Heart right ventricle (tissue), 16 donors: ENCODE results near the gene ANO4. TPM values are rescaled to one million over a fixed set of nuclear protein-coding genes. Genes with fewer than 3 reads are reported as not detected.
"Not testable (repeated sequence)": the region's sequence is repeated elsewhere in the genome, so short reads cannot be mapped to it uniquely, and the experiment has no call there.

Experiments
- ATAC-seq, 8 donors: fragments of 200-7000 bp; cut with Tn5 transposase; one replicate each; pipeline ENCODE4 v1.9.1; 2020; ENCODE audit warnings: mild to moderate bottlenecking in 8 of 8, moderate library complexity in 8 of 8, moderate number of reproducible peaks in 1 of 8
- DNase-seq, 2 donors: peaks; one replicate each; pipeline ENCODE4 v3.0.0-alpha.2; 2020
- H3K27ac ChIP-seq, 10 donors: fragments of 200-600 bp; sonication (generic) in 2 of 10; one replicate each; pipeline versions ENCODE4 v1.5.0 to v1.8.0; 2020 to 2022; ENCODE audit warnings: mild to moderate bottlenecking in 3 of 10
- H3K27me3 ChIP-seq, 7 donors: fragments of 200-600 bp; one replicate each; pipeline ENCODE4 v1.8.0; 2021 to 2022; ENCODE audit warnings: mild to moderate bottlenecking in 2 of 7
- H3K36me3 ChIP-seq, 9 donors: fragments of 200-600 bp; sonication (generic) in 1 of 9; one replicate each; pipeline versions ENCODE4 v1.5.0 to v1.8.0; 2020 to 2022; ENCODE audit warnings: mild to moderate bottlenecking in 2 of 9
- H3K4me1 ChIP-seq, 9 donors: fragments of 200-600 bp; sonication (generic) in 1 of 9; one replicate each; pipeline versions ENCODE4 v1.5.0 to v1.8.0; 2020 to 2022; ENCODE audit warnings: mild to moderate bottlenecking in 4 of 9
- H3K4me3 ChIP-seq, 10 donors: fragments of 200-600 bp; sonication (generic) in 2 of 10; one replicate each; pipeline versions ENCODE4 v1.5.0 to v1.8.0; 2020 to 2022; ENCODE audit warnings: mild to moderate bottlenecking in 7 of 10, moderate library complexity in 2 of 10
- H3K9me3 ChIP-seq, 11 donors: fragments of 200-600 bp in 10 of 11; sonication (generic) in 2 of 11; one replicate each; pipeline versions ENCODE4 v1.5.0 to v1.8.0; 2013 to 2022; ENCODE audit warnings: mild to moderate bottlenecking in 2 of 11, control low read depth in 1 of 11, moderate library complexity in 1 of 11
- CTCF ChIP-seq, 9 donors: fragments of 200-600 bp; sonication (generic) in 2 of 9; IDR thresholded peaks; one replicate each; pipeline versions ENCODE4 v1.5.0 to v1.8.0; 2021 to 2022; ENCODE audit warnings: antibody characterized with exemption in 9 of 9, mild to moderate bottlenecking in 5 of 9, moderate library complexity in 1 of 9
- WGBS, 2 donors: extraction: QIAGEN DNeasy Blood & Tissue Kit; methylation state at CpG; one replicate each; pipeline ENCODE4 v1.1.7; 2013; ENCODE audit warnings: inconsistent platforms in 1 of 2; 5-methylcytosine and 5-hydroxymethylcytosine counted together
- intact Hi-C, 10 donors: fragments of 100-400 bp; cut with DNase I; formaldehyde crosslinking; loops; one replicate each; pipeline versions ENCODE4 v1.11.1 to v1.14.2; 2022
- polyA plus RNA-seq, 2 donors: library from polyadenylated mRNA; stranded (reverse); fragments of 200-250 nt; gene quantifications; one replicate each; pipeline ENCODE4 v1.2.3, GENCODE V29; 2013
- total RNA-seq, 10 donors: library from RNA; stranded (reverse); fragmentation: NEBNext Ultra II Directional in 3 of 10; extraction: Animal tissue kit (Norgen Biotek cat#: 25700) in 3 of 10; gene quantifications; one replicate each; pipeline versions ENCODE4 v1.2.1 to v1.2.4, GENCODE V29; 2021 to 2023
- donor health status: Arrhythmogenic right ventricular cardiomyopathy.
- donor health status: ischemic (EF 13 %, LVEDD 7.1; RV severe dilation, severe dysfunction).
- donor health status: healthy with polysubstance abuse.
- donor health status: DM: no; HTN: yes; CAD: no.
- donor health status: DM: no; HTN: no; CAD: no.
- donor health status: ischemic (EF 25% LVEDD 6.9; RV normal size, moderate dysfunction).
- donor health status: ischemic (EF 25% LVEDD 5.7; RV mildly dilated, moderate dysfunction).
- donor health status: healthy.
- donor health status: DM: yes; HTN: yes; CAD: no.
- donor health status: Ischemic cardiomyopathy.
- donor health status: ischemic (EF 35%, LVEDD 5.7; RV mildly dilated, moderate dysfunction).
- donor health status: nonischemic (EF 11% LVEDD 7.7; RV severe dilation, severe dysfunction).
- donor health status: DM: yes; HTN: yes; CAD: no.
- donor health status: PGD.
- donor health status: ischemic (EF 29% LVEDD 5.4; RV normal size, mild dysfunction).
- donor health status: nonischemic (EF 23%, LVEDD 6.1; RV moderate dilation, normal function).

ANO4 gene
- total and polyA plus RNA-seq, 12 donors = 0.08 to 0.45 (median 0.19) TPM; not detected in 5

GRCh38 chr12:101086490-101087135 lies 292.0 kb downstream of the ANO4 start:
- intact Hi-C loops = no loop called here
- no peak for TF ChIP-seq CTCF (IDR thresholded peaks at IDR 0.05)
- no peaks in the 10 kb centered on the region for H3K36me3 ChIP-seq
- no peak overlapping the region for H3K27ac ChIP-seq
- peaks cover 0 to 3% (median 0%) of the 10 kb centered on the region in 11 donors for H3K9me3 ChIP-seq
- no peaks in the 10 kb centered on the region for H3K4me1 ChIP-seq
- no peak for ATAC-seq
- no peak overlapping the region for H3K4me3 ChIP-seq
- no peak for DNase-seq
- H3K27me3 ChIP-seq = peaks cover 0 to 9% (median 0%) of the 10 kb centered on the region in 7 donors
- 18 to 24% methylated on average over 11 of the region's 11 CpGs for WGBS, 2 donors

- 82 to 89% methylated on average over 5 of the region's 5 CpGs for WGBS, 2 donors
- no peak overlapping the region for H3K27ac ChIP-seq
- intact Hi-C loops = no loop called here
- no peaks in the 10 kb centered on the region for H3K4me1 ChIP-seq
- H3K4me3 ChIP-seq = no peak overlapping the region
- ATAC-seq (no peak), DNase-seq (no peak)
- H3K27me3 ChIP-seq = peaks cover 0 to 9% (median 0%) of the 10 kb centered on the region in 7 donors
- peaks cover 0 to 3% (median 0%) of the 10 kb centered on the region in 11 donors for H3K9me3 ChIP-seq
- TF ChIP-seq CTCF (IDR thresholded peaks at IDR 0.05) = no peak
- no peaks in the 10 kb centered on the region for H3K36me3 ChIP-seq
Measured at GRCh38 chr12:101087920-101088319, 293.3 kb downstream of the ANO4 start.

- no peak for TF ChIP-seq CTCF (IDR thresholded peaks at IDR 0.05)
- Histone ChIP-seq H3K36me3 (no peaks in the 10 kb centered on the region), H3K27me3 (peaks cover 0 to 9% (median 0%) of the 10 kb centered on the region in 7 donors), H3K4me1 (no peaks in the 10 kb centered on the region), H3K4me3 (no peak overlapping the region), H3K9me3 (peaks cover 0 to 3% (median 0%) of the 10 kb centered on the region in 11 donors), H3K27ac (no peak overlapping the region)
- 74 to 81% methylated on average over 3 of the region's 3 CpGs for WGBS, 2 donors
- ATAC-seq (no peak), DNase-seq (no peak)
- intact Hi-C loops = no loop called here
Measured at GRCh38 chr12:101089271-101089670, 294.7 kb downstream of the ANO4 start.

- H3K27me3 ChIP-seq, intact Hi-C loops, DNase-seq, H3K36me3 ChIP-seq, H3K9me3 ChIP-seq, H3K4me1 ChIP-seq, H3K4me3 ChIP-seq, ATAC-seq, H3K27ac ChIP-seq: not testable (repeated sequence)
- WGBS, 2 donors = 88 to 92% methylated on average over 2 of the region's 4 CpGs
Measured at GRCh38 chr12:101090222-101090621, 295.6 kb downstream of the ANO4 start.

- Histone ChIP-seq H3K27ac (no peak overlapping the region), H3K36me3 (no peaks in the 10 kb centered on the region), H3K4me1 (no peaks in the 10 kb centered on the region), H3K27me3 (no peaks in the 10 kb centered on the region), H3K4me3 (no peak overlapping the region), H3K9me3 (peaks cover 0 to 8% (median 0%) of the 10 kb centered on the region in 11 donors)
- 72 to 80% methylated on average over 5 of the region's 5 CpGs for WGBS, 2 donors
- DNase-seq = no peak
- no peak for TF ChIP-seq CTCF (IDR thresholded peaks at IDR 0.05)
- no peak for ATAC-seq
- intact Hi-C loops = no loop called here
Measured at GRCh38 chr12:101097829-101098580, 303.4 kb downstream of the ANO4 start.
